ENCODE results near the gene TMEM132C. TPM values are rescaled to one million over a fixed set of nuclear protein-coding genes. Genes with fewer than 3 reads are reported as not detected.

The TMEM132C gene
- total RNA-seq, 1 donor from 2014 or later = 3.9 TPM

GRCh38 chr12:128587918-128588317 lies 320.9 kb downstream of the TMEM132C start:
- Histone ChIP-seq H3K9ac (no peak overlapping the region), H2AFZ (replicated peaks) (no peak overlapping the region), H3K27me3 (no peaks in the 10 kb centered on the region), H3K4me2 (no peak overlapping the region), H3F3A (ENCODE audit: low read depth) (peaks cover 3% of the 10 kb centered on the region), H3K27ac (no peak overlapping the region), H3K36me3 (no peaks in the 10 kb centered on the region), H3K4me3 (no peak overlapping the region), H3K79me2 (ENCODE audit: low read depth) (no peaks in the 10 kb centered on the region), H3K4me1 (peaks cover 8% of the 10 kb centered on the region), H4K20me1 (ENCODE audit: low read depth) (no peaks in the 10 kb centered on the region), H3K9me3 (ENCODE audit: low read depth) (no peaks in the 10 kb centered on the region)
- no peak for DNase-seq (ENCODE audit: low spot score)
- Mint-ChIP-seq H3K9me3 (peaks cover under 1% of the 10 kb centered on the region), H3K4me1 (peaks cover 33% of the 10 kb centered on the region), H3K27me3 (ENCODE audit: insufficient read depth, low read depth) (peaks cover 8% of the 10 kb centered on the region), H3K36me3 (peaks cover 31% of the 10 kb centered on the region), H3K27ac (no peak overlapping the region), H3K4me3 (no peak overlapping the region)
- TF ChIP-seq EZH2phosphoT487 (IDR thresholded peaks at IDR 0.05) (no peak), CTCF (IDR thresholded peaks at IDR 0.05) (no peak), EZH2 (IDR thresholded peaks at IDR 0.05) (no peak)

- Histone ChIP-seq H3K27me3 (no peaks in the 10 kb centered on the region), H3K9me3 (ENCODE audit: low read depth) (no peaks in the 10 kb centered on the region), H3F3A (ENCODE audit: low read depth) (no peaks in the 10 kb centered on the region), H3K79me2 (ENCODE audit: low read depth) (no peaks in the 10 kb centered on the region), H3K4me3 (no peak overlapping the region), H3K9ac (no peak overlapping the region), H3K4me1 (peaks cover 16% of the 10 kb centered on the region), H3K4me2 (no peak overlapping the region), H3K27ac (no peak overlapping the region), H3K36me3 (no peaks in the 10 kb centered on the region), H2AFZ (replicated peaks) (no peak overlapping the region), H4K20me1 (ENCODE audit: low read depth) (no peaks in the 10 kb centered on the region)
- Mint-ChIP-seq H3K9me3 (no peaks in the 10 kb centered on the region), H3K27ac (no peak overlapping the region), H3K4me1 (peaks cover 36% of the 10 kb centered on the region), H3K27me3 (ENCODE audit: insufficient read depth, low read depth) (peaks cover 5% of the 10 kb centered on the region), H3K36me3 (peaks cover 19% of the 10 kb centered on the region), H3K4me3 (no peak overlapping the region)
- no peak for DNase-seq (ENCODE audit: low spot score)
- TF ChIP-seq EZH2phosphoT487 (IDR thresholded peaks at IDR 0.05) = no peak
- no peak for TF ChIP-seq CTCF (IDR thresholded peaks at IDR 0.05)
- TF ChIP-seq EZH2 (IDR thresholded peaks at IDR 0.05) = no peak
These were observed 325.3 kb downstream of the TMEM132C start for GRCh38 chr12:128592220-128592744.

- Histone ChIP-seq H3K4me2 (no peak overlapping the region), H3K27ac (no peak overlapping the region), H3F3A (ENCODE audit: low read depth) (no peaks in the 10 kb centered on the region), H3K79me2 (ENCODE audit: low read depth) (no peaks in the 10 kb centered on the region), H3K4me1 (peaks cover 16% of the 10 kb centered on the region), H2AFZ (replicated peaks) (no peak overlapping the region), H3K27me3 (no peaks in the 10 kb centered on the region), H3K9me3 (ENCODE audit: low read depth) (no peaks in the 10 kb centered on the region), H4K20me1 (ENCODE audit: low read depth) (no peaks in the 10 kb centered on the region), H3K36me3 (no peaks in the 10 kb centered on the region), H3K9ac (no peak overlapping the region), H3K4me3 (no peak overlapping the region)
- Mint-ChIP-seq H3K27me3 (ENCODE audit: insufficient read depth, low read depth) (peaks cover 4% of the 10 kb centered on the region), H3K4me1 (peaks cover 35% of the 10 kb centered on the region), H3K36me3 (peaks cover 31% of the 10 kb centered on the region), H3K4me3 (no peak overlapping the region), H3K27ac (no peak overlapping the region), H3K9me3 (peaks cover 3% of the 10 kb centered on the region)
- DNase-seq (ENCODE audit: low spot score) = no peak
- TF ChIP-seq CTCF (IDR thresholded peaks at IDR 0.05) (no peak), EZH2 (IDR thresholded peaks at IDR 0.05) (no peak), EZH2phosphoT487 (IDR thresholded peaks at IDR 0.05) (no peak)
These were observed 327.6 kb downstream of the TMEM132C start for GRCh38 chr12:128594521-128594920.
